Body of pancreas (tissue), 4 donors: ENCODE results near the gene METTL8.

ENCODE experiments used
- CTCF ChIP-seq, 7 experiments: fragments of 450-650 bp in 4 of 7; fragments of 200-600 bp in 3 of 7; sonication (generic) in 3 of 7; IDR thresholded peaks; one replicate each; pipeline ENCODE4 v1.5.1; 2016 to 2019; ENCODE audit warnings: antibody characterized with exemption in 7 of 7
- POLR2A ChIP-seq, 3 donors: fragments of 450-650 bp; IDR thresholded peaks; one replicate each; pipeline ENCODE4 v1.6.1; 2016; ENCODE audit warnings: antibody characterized with exemption in 3 of 3, mild to moderate bottlenecking in 2 of 3

GRCh38 chr2:171479154-171479814 is 45.5 kb upstream of the METTL8 start:
- TF ChIP-seq CTCF (IDR thresholded peaks at IDR 0.05) (no peak), POLR2A (IDR thresholded peaks at IDR 0.05) (no peak)
